Stimulated activated CD4-positive, alpha-beta T cell treated with anti-CD3 and anti-CD28 coated beads, Interleukin-4, amount 100 ng/mL, for 48 hours (primary cell): ENCODE measurements around the gene ELAPOR1.
A peak's percentile ranks its signal among the peaks of the same experiment; 100 is the strongest.
"Not testable (repeated sequence)": the region's sequence is repeated elsewhere in the genome, so short reads cannot be mapped to it uniquely, and the experiment has no call there.

Experiments used
- DNase-seq, 2 donors: peaks; one replicate each; pipeline ENCODE4 v3.0.0-alpha.2; 2020; ENCODE audit warnings: low read depth in 2 of 2

ELAPOR1 gene

GRCh38 chr1:109137958-109138357, 24.0 kb downstream of the ELAPOR1 start:
- DNase-seq, result no peak

- no peak for DNase-seq
These were observed 24.4 kb downstream of the ELAPOR1 start for GRCh38 chr1:109138358-109138757.

- DNase-seq, result no peak
These were observed 26.5 kb downstream of the ELAPOR1 start for GRCh38 chr1:109140392-109140791.

- no peak for DNase-seq
These were observed 28.3 kb downstream of the ELAPOR1 start for GRCh38 chr1:109142260-109142659.

GRCh38 chr1:109142725-109143124, 28.8 kb downstream of the ELAPOR1 start:
- not testable (repeated sequence) for DNase-seq

GRCh38 chr1:109148987-109149561, 35.2 kb downstream of the ELAPOR1 start:
- DNase-seq, result no peak

GRCh38 chr1:109149874-109150601, 36.1 kb downstream of the ELAPOR1 start:
- DNase-seq, result no peak

- DNase-seq, result no peak
These were observed 37.5 kb downstream of the ELAPOR1 start for GRCh38 chr1:109151146-109151990.

GRCh38 chr1:109152196-109152595, 38.3 kb downstream of the ELAPOR1 start:
- no peak for DNase-seq

GRCh38 chr1:109156916-109157385, 43.0 kb downstream of the ELAPOR1 start:
- DNase-seq, result no peak

- no peak for DNase-seq
These were observed 44.5 kb downstream of the ELAPOR1 start for GRCh38 chr1:109158433-109158832.

GRCh38 chr1:109159326-109159725, 45.4 kb downstream of the ELAPOR1 start:
- no peak for DNase-seq

GRCh38 chr1:109160071-109160840, 46.3 kb downstream of the ELAPOR1 start:
- no peak for DNase-seq

GRCh38 chr1:109161858-109162606, 48.1 kb downstream of the ELAPOR1 start:
- DNase-seq, result peak in 1 of 2 donors; percentile 36

GRCh38 chr1:109162626-109163025, 48.7 kb downstream of the ELAPOR1 start:
- no peak for DNase-seq

- DNase-seq, result no peak
These were observed 49.6 kb downstream of the ELAPOR1 start for GRCh38 chr1:109163551-109163950.
